Upper lobe of right lung (tissue), 1 donor: Measurements from ENCODE around the gene AQP12B. TPM values are rescaled to one million over a fixed set of nuclear protein-coding genes. Genes with fewer than 3 reads are reported as not detected.

ENCODE experiments used
- ATAC-seq: fragments of 200-7000 bp; cut with Tn5 transposase; one replicate; pipeline ENCODE4 v1.9.1; 2020; ENCODE audit warnings: mild to moderate bottlenecking, moderate library complexity
- DNase-seq: peaks from one replicate; pipeline ENCODE4 v3.0.0-alpha.2; 2020
- H3K27ac ChIP-seq: fragments of 200-600 bp; one replicate; pipeline ENCODE4 v1.8.0; 2022
- H3K27me3 ChIP-seq: fragments of 200-600 bp; one replicate; pipeline ENCODE4 v1.8.0; 2022; ENCODE audit warnings: mild to moderate bottlenecking
- H3K36me3 ChIP-seq: fragments of 200-600 bp; one replicate; pipeline ENCODE4 v1.8.0; 2022
- H3K4me1 ChIP-seq: fragments of 200-600 bp; one replicate; pipeline ENCODE4 v1.8.0; 2022
- H3K4me3 ChIP-seq: fragments of 200-600 bp; one replicate; pipeline ENCODE4 v1.8.0; 2022; ENCODE audit warnings: mild to moderate bottlenecking
- H3K9me3 ChIP-seq: fragments of 200-600 bp; one replicate; pipeline ENCODE4 v1.8.0; 2022
- CTCF ChIP-seq: fragments of 200-600 bp; IDR thresholded peaks from one replicate; pipeline ENCODE4 v1.8.0; 2022; ENCODE audit warnings: antibody characterized with exemption
- intact Hi-C: fragments of 100-400 bp; cut with DNase I; formaldehyde crosslinking; loops from one replicate; pipeline ENCODE4 v1.11.0; 2022
- total RNA-seq: library from RNA; stranded (reverse); fragmentation: NEBNext Ultra II Directional; extraction: Animal tissue kit (Norgen Biotek cat#: 25700); gene quantifications from one replicate; pipeline ENCODE4 v1.2.1, GENCODE V29; 2021
- donor health status: DM: no; HTN: yes; CAD: no; lungs with severe emphysema.

The AQP12B gene
- total RNA-seq, 1 donor from 2014 or later = not detected

DNA sequence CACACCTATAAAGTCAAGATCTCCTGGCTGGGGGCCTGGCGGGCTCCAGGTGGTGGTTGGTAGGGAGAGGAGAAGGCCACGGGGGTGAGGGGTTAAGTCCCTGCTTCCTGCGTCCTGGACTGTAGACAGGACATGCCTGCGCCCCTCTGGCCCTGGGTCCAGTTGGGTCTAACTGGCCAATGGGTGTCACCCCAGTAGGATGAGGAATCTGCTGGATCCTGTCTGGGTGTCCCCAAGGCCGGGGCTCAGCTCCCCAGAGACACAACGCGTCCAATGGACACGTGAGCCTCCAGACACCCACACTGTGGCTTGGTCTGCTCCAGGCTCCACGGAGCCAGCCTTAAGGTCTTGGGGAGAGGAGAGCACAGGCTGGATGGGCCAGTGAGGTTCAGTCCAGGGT, 28.6 kb upstream of the AQP12B start:
- DNase-seq (no peak), ATAC-seq (no peak)
- no peak for TF ChIP-seq CTCF
- Histone ChIP-seq H3K4me3 (no peak overlapping the region), H3K36me3 (no peaks in the 10 kb centered on the region), H3K27me3 (no peaks in the 10 kb centered on the region), H3K4me1 (no peaks in the 10 kb centered on the region), H3K9me3 (no peaks in the 10 kb centered on the region), H3K27ac (no peak overlapping the region)
- intact Hi-C loops = no loop called here

DNA sequence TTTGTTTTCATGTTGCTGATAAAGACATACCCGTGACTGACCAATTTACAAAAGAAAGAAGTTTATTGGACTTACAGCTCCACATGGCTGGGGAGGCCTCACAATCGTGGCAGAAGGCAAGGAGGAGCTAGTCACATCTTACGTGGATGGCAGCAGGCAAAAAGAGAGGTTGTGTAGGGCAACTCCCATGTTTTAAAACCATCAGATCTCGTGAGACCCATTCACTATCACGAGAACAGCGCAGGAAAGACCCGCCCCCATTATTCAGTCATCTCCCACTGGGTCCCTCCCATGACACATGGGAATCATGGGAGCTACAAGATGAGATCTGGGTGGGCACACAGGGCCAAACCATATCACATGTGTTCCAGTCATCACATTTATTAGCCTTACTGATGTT, 25.8 kb upstream of the AQP12B start:
- DNase-seq (no peak), ATAC-seq (no peak)
- H3K9me3 ChIP-seq = no peaks in the 10 kb centered on the region
- no peaks in the 10 kb centered on the region for H3K4me1 ChIP-seq
- TF ChIP-seq CTCF = no peak
- no peak overlapping the region for H3K27ac ChIP-seq
- intact Hi-C loops = no loop called here
- H3K36me3 ChIP-seq = no peaks in the 10 kb centered on the region
- H3K4me3 ChIP-seq = no peak overlapping the region
- H3K27me3 ChIP-seq = peaks cover 2% of the 10 kb centered on the region

GRCh38 chr2:240707821-240708220, 25.1 kb upstream of the AQP12B start:
- no peak for DNase-seq
- H3K9me3 ChIP-seq = no peaks in the 10 kb centered on the region
- intact Hi-C loops = no loop called here
- H3K4me3 ChIP-seq = no peak overlapping the region
- H3K27me3 ChIP-seq = peaks cover 4% of the 10 kb centered on the region
- no peaks in the 10 kb centered on the region for H3K36me3 ChIP-seq
- no peak for TF ChIP-seq CTCF
- ATAC-seq = no peak
- H3K27ac ChIP-seq = no peak overlapping the region
- H3K4me1 ChIP-seq = no peaks in the 10 kb centered on the region

DNA sequence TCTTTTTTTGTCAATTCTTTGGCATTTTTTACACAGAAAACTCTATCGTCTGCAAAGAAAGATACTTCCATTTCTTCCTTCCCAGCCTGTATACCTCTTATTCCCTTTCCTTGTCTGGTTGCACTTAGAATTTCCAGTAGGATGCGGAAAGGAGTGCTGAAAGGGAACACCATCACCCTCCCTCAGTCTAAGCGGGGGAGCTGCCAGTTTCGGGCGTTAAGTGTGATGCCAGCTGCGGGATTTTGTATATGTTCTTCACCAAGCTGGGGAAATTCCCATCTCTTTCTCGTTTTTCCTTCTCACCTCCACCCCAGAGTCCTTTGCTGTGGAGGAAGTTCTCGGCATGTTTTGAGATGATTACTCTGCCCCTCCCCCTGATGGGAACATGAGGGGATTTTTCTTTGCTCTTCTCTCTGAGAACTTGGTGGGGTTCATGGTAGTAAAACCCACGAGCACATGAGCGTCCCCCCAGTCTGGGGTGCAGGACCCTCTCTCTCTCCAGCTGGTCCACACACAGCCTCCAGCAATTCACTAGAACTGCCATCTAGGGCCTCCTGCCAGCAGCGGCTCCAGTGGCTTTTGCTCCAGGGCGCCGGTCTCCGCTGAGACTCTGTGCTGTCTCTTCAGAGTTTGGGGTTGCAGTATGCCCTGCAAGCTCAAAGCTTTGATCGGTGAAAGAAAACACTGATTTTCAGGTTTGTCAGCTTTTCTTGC, 24.5 kb upstream of the AQP12B start:
- H3K9me3 ChIP-seq = no peaks in the 10 kb centered on the region
- no peaks in the 10 kb centered on the region for H3K4me1 ChIP-seq
- DNase-seq (no peak), ATAC-seq (no peak)
- intact Hi-C loops = no loop called here
- H3K4me3 ChIP-seq = no peak overlapping the region
- TF ChIP-seq CTCF = no peak
- peaks cover 4% of the 10 kb centered on the region for H3K27me3 ChIP-seq
- no peaks in the 10 kb centered on the region for H3K36me3 ChIP-seq
- H3K27ac ChIP-seq = no peak overlapping the region

DNA sequence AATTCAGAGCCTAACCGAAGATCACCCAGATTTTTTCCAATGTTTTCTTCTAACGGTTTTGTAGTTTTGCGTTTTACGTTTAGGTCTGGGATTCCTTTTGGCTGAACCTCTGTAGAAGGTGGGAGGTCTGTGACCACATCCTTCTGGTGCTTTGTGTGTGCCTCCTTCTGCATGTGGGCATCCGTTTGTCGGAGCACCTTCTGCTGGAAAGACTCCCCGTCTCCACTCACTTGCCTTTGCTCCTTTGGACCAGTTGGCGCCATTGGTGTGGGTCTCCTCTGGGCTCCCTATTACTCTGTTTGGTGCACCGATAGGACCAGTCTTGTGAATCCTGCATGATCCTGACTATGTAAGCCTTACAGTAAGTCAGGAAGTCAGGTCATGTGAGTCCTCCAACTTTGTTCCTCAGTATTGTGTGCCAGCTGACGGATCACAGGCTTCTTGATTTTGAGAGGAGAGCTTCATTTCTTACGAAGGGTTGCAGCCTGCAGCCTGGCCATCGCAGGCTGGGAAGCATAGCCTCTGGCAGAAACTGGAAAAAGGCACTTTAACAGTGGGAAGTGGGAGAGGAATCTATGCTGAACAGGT, 22.6 kb upstream of the AQP12B start:
- no peak for DNase-seq
- Histone ChIP-seq H3K27ac (no peak overlapping the region), H3K4me1 (no peaks in the 10 kb centered on the region), H3K27me3 (peaks cover 4% of the 10 kb centered on the region), H3K36me3 (no peaks in the 10 kb centered on the region), H3K4me3 (no peak overlapping the region), H3K9me3 (no peaks in the 10 kb centered on the region)
- TF ChIP-seq CTCF = no peak
- ATAC-seq = no peak
- intact Hi-C loops = no loop called here
